ENCODE measurements around the gene NR4A2. TPM values are rescaled to one million over a fixed set of nuclear protein-coding genes. Genes with fewer than 3 reads are reported as not detected.
A peak's percentile ranks its signal among the peaks of the same experiment; 100 is the strongest.

Gene NR4A2
- total RNA-seq (2021) (0.66 to 0.69 TPM (median 0.66 TPM) in 3 replicates), Bru-seq, nascent RNA (percentile 55 among the genes with signal in this experiment)
- long read RNA-seq, experiment 1, partial matches to known transcripts: 0 of 2 reads
- long read RNA-seq, experiment 1, other reads (novel, unspliced or antisense): 2 of 2 reads
- long read RNA-seq, experiment 2: 0 reads
- long read RNA-seq, experiment 3: 0 reads

DNA sequence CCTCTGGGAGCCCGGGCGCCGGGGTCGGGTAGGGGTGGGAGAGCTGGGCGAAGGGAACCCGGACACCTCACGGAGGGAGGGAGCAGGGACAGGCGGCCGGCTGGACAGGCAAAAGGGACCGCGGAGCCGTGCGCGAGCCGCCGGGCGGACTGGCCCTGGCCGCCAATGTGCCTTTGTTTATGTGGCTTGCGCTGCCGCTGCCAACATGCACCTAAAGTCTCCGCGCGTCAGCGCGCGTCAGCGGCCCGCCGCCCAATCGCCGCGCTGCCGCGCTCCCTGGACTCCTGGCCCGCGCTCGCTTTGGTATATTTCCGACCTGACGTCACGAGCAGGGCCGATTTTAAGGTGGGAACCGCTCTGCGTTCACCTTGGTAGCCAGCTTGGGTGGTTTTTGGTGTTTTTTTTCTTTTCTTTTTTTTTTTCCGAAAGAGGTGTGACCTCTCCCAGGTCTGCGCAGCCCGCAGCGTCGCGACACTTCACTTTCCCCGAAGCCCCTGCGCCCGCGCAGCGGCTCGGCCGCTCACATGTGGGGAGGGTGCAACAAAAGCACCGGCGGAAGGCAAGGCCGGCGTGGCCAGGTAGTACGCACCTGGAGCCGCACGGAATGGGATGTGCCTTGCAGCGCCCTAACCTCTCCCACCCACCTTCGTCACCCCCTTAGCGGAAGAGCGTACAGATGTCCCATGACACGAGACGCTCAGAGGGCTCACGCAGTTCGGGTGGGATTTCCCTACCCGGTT is at the start of gene NR4A2:
NR4A2 (minus strand) TSS at position 188 of the 740 bp plus-strand sequence. CDS start 2,535 bp downstream, outside the sequence.
- CTCF ChIA-PET: interaction anchor here (1.0 kb wide), 1 partner anchor 68 kb away, joined by 3 read pairs; no protein-coding TSS in a partner anchor
- Mint-ChIP-seq H3K36me3 (no peaks in the 10 kb centered on the region), H3K9me3 (no peaks in the 10 kb centered on the region), H3K27me3 (ENCODE audit: low read depth) (peaks cover 68% of the 10 kb centered on the region), H3K4me1 (peaks cover 52% of the 10 kb centered on the region), H3K27ac (peak within 1 kb of the TSS; percentile 81), H3K4me3 (peak within 1 kb of the TSS; percentile 81)
- peak; percentile 46 for ATAC-seq
- DNase-seq (ENCODE audit: low spot score): peak; percentile 84
- POLR2A ChIA-PET: interaction anchor here (0.6 to 1.0 kb wide), 3 partner anchors 10 to 360 kb away, joined by 3 read pairs; no protein-coding TSS in a partner anchor
- TF ChIP-seq, protein P1, sequence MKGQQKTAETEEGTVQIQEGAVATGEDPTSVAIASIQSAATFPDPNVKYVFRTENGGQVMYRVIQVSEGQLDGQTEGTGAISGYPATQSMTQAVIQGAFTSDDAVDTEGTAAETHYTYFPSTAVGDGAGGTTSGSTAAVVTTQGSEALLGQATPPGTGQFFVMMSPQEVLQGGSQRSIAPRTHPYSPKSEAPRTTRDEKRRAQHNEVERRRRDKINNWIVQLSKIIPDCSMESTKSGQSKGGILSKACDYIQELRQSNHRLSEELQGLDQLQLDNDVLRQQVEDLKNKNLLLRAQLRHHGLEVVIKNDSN (CRISPR knock-in tag; IDR thresholded peaks at IDR 0.05): 0 out of 2 replicates have a peak, but pooled peaks have one; percentile 20
- TF ChIP-seq ATF1 (CRISPR knock-in tag; IDR thresholded peaks at IDR 0.05) (no peak), ETV6 (CRISPR knock-in tag; IDR thresholded peaks at IDR 0.05) (peak; percentile 71; the same call in 1 of the 2 replicates), TEAD1 (CRISPR knock-in tag; IDR thresholded peaks at IDR 0.05) (0 out of 2 replicates have a peak, but pooled peaks have one; percentile 55), NFYB (CRISPR knock-in tag; conservative IDR thresholded peaks at IDR 0.05; ENCODE audit: low read depth) (peak; percentile 37; the same call in 1 of the 2 replicates), CREB1 (CRISPR knock-in tag; IDR thresholded peaks at IDR 0.05) (0 out of 2 replicates have a peak, but pooled peaks have one; percentile 38), FOXK1 (CRISPR knock-in tag; IDR thresholded peaks at IDR 0.05) (peak; percentile 94), TCF7 (CRISPR knock-in tag; IDR thresholded peaks at IDR 0.05; ENCODE audit: low read depth) (no peak), KAT7 (CRISPR knock-in tag; IDR thresholded peaks at IDR 0.05; ENCODE audit: borderline replicate concordance) (peak; percentile 85; the same call in 1 of the 2 replicates)
- TF ChIP-seq, protein P2, sequence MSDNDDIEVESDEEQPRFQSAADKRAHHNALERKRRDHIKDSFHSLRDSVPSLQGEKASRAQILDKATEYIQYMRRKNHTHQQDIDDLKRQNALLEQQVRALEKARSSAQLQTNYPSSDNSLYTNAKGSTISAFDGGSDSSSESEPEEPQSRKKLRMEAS (CRISPR knock-in tag; IDR thresholded peaks at IDR 0.05): peak; percentile 90
- TF ChIP-seq, protein P3, sequence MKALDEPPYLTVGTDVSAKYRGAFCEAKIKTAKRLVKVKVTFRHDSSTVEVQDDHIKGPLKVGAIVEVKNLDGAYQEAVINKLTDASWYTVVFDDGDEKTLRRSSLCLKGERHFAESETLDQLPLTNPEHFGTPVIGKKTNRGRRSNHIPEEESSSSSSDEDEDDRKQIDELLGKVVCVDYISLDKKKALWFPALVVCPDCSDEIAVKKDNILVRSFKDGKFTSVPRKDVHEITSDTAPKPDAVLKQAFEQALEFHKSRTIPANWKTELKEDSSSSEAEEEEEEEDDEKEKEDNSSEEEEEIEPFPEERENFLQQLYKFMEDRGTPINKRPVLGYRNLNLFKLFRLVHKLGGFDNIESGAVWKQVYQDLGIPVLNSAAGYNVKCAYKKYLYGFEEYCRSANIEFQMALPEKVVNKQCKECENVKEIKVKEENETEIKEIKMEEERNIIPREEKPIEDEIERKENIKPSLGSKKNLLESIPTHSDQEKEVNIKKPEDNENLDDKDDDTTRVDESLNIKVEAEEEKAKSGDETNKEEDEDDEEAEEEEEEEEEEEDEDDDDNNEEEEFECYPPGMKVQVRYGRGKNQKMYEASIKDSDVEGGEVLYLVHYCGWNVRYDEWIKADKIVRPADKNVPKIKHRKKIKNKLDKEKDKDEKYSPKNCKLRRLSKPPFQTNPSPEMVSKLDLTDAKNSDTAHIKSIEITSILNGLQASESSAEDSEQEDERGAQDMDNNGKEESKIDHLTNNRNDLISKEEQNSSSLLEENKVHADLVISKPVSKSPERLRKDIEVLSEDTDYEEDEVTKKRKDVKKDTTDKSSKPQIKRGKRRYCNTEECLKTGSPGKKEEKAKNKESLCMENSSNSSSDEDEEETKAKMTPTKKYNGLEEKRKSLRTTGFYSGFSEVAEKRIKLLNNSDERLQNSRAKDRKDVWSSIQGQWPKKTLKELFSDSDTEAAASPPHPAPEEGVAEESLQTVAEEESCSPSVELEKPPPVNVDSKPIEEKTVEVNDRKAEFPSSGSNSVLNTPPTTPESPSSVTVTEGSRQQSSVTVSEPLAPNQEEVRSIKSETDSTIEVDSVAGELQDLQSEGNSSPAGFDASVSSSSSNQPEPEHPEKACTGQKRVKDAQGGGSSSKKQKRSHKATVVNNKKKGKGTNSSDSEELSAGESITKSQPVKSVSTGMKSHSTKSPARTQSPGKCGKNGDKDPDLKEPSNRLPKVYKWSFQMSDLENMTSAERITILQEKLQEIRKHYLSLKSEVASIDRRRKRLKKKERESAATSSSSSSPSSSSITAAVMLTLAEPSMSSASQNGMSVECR (CRISPR knock-in tag; IDR thresholded peaks at IDR 0.05; ENCODE audit: borderline replicate concordance): peak; percentile 25; the same call in 1 of the 2 replicates
- TF ChIP-seq, protein P4, sequence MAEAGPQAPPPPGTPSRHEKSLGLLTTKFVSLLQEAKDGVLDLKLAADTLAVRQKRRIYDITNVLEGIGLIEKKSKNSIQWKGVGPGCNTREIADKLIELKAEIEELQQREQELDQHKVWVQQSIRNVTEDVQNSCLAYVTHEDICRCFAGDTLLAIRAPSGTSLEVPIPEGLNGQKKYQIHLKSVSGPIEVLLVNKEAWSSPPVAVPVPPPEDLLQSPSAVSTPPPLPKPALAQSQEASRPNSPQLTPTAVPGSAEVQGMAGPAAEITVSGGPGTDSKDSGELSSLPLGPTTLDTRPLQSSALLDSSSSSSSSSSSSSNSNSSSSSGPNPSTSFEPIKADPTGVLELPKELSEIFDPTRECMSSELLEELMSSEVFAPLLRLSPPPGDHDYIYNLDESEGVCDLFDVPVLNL (CRISPR knock-in tag; IDR thresholded peaks at IDR 0.05; ENCODE audit: borderline replicate concordance, low read depth): no peak
- TF ChIP-seq, protein P5, sequence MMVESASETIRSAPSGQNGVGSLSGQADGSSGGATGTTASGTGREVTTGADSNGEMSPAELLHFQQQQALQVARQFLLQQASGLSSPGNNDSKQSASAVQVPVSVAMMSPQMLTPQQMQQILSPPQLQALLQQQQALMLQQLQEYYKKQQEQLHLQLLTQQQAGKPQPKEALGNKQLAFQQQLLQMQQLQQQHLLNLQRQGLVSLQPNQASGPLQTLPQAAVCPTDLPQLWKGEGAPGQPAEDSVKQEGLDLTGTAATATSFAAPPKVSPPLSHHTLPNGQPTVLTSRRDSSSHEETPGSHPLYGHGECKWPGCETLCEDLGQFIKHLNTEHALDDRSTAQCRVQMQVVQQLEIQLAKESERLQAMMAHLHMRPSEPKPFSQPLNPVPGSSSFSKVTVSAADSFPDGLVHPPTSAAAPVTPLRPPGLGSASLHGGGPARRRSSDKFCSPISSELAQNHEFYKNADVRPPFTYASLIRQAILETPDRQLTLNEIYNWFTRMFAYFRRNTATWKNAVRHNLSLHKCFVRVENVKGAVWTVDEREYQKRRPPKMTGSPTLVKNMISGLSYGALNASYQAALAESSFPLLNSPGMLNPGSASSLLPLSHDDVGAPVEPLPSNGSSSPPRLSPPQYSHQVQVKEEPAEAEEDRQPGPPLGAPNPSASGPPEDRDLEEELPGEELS (CRISPR knock-in tag; IDR thresholded peaks at IDR 0.05): peak; percentile 25; the same call in 1 of the 2 replicates
- TF ChIP-seq, protein P6, sequence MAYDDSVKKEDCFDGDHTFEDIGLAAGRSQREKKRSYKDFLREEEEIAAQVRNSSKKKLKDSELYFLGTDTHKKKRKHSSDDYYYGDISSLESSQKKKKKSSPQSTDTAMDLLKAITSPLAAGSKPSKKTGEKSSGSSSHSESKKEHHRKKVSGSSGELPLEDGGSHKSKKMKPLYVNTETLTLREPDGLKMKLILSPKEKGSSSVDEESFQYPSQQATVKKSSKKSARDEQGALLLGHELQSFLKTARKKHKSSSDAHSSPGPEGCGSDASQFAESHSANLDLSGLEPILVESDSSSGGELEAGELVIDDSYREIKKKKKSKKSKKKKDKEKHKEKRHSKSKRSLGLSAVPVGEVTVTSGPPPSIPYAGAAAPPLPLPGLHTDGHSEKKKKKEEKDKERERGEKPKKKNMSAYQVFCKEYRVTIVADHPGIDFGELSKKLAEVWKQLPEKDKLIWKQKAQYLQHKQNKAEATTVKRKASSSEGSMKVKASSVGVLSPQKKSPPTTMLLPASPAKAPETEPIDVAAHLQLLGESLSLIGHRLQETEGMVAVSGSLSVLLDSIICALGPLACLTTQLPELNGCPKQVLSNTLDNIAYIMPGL (CRISPR knock-in tag; IDR thresholded peaks at IDR 0.05): 0 out of 2 replicates have a peak, but pooled peaks have one; percentile 38
- TF ChIP-seq, protein P7, sequence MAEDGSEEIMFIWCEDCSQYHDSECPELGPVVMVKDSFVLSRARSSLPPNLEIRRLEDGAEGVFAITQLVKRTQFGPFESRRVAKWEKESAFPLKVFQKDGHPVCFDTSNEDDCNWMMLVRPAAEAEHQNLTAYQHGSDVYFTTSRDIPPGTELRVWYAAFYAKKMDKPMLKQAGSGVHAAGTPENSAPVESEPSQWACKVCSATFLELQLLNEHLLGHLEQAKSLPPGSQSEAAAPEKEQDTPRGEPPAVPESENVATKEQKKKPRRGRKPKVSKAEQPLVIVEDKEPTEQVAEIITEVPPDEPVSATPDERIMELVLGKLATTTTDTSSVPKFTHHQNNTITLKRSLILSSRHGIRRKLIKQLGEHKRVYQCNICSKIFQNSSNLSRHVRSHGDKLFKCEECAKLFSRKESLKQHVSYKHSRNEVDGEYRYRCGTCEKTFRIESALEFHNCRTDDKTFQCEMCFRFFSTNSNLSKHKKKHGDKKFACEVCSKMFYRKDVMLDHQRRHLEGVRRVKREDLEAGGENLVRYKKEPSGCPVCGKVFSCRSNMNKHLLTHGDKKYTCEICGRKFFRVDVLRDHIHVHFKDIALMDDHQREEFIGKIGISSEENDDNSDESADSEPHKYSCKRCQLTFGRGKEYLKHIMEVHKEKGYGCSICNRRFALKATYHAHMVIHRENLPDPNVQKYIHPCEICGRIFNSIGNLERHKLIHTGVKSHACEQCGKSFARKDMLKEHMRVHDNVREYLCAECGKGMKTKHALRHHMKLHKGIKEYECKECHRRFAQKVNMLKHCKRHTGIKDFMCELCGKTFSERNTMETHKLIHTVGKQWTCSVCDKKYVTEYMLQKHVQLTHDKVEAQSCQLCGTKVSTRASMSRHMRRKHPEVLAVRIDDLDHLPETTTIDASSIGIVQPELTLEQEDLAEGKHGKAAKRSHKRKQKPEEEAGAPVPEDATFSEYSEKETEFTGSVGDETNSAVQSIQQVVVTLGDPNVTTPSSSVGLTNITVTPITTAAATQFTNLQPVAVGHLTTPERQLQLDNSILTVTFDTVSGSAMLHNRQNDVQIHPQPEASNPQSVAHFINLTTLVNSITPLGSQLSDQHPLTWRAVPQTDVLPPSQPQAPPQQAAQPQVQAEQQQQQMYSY (CRISPR knock-in tag; IDR thresholded peaks at IDR 0.05): peak; percentile 70
